ENCODE measurements around the gene EFEMP2.

Gene EFEMP2

DNA sequence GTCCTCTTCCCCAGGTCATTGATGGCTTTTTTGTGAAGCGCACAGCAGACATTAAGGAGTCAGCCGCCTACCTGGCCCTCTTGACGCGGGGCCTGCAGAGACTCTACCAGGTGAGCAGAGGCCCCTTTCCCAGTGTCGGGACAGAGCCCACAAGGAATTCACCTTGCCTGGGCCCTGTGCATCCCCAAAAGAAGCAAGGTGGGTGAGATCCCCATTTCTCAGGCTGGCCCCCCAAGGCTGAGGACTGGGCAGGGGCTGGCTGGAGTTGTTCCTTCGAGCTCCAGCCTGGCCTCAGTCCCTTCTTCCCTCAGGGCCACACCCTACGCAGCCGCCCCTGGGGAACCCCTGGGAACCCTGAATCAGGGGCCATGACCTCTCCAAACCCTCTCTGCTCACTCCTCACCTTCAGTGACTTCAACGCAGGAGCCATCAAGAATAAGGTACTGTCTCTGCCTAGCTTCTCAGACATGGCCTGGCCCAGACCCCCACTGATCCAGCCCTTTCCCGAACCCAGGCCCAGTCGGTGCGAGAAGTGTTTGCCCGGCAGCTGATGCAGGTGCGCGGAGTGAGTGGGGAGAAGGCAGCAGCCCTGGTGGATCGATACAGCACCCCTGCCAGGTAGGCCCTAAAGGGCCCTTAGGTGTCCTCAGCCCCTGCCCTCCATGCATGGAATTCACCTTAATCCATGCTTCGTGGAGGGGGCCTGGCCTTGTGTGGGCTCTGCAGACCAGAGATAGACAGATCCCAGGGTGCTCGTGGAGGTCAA is 7.7 kb downstream of the EFEMP2 start:
- TF ChIP-seq, protein P1, sequence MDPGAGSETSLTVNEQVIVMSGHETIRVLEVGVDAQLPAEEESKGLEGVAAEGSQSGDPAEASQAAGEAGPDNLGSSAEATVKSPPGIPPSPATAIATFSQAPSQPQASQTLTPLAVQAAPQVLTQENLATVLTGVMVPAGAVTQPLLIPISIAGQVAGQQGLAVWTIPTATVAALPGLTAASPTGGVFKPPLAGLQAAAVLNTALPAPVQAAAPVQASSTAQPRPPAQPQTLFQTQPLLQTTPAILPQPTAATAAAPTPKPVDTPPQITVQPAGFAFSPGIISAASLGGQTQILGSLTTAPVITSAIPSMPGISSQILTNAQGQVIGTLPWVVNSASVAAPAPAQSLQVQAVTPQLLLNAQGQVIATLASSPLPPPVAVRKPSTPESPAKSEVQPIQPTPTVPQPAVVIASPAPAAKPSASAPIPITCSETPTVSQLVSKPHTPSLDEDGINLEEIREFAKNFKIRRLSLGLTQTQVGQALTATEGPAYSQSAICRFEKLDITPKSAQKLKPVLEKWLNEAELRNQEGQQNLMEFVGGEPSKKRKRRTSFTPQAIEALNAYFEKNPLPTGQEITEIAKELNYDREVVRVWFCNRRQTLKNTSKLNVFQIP (CRISPR knock-in tag; IDR thresholded peaks at IDR 0.05; ENCODE audit: borderline replicate concordance, low read depth), result no peak
- TF ChIP-seq ARNTL (CRISPR knock-in tag; IDR thresholded peaks at IDR 0.05; ENCODE audit: borderline replicate concordance, low read depth) (no peak), ZNF70 (CRISPR knock-in tag; IDR thresholded peaks at IDR 0.05) (no peak), SNAI2 (CRISPR knock-in tag; IDR thresholded peaks at IDR 0.05) (no peak)
- ATAC-seq, result no peak

DNA sequence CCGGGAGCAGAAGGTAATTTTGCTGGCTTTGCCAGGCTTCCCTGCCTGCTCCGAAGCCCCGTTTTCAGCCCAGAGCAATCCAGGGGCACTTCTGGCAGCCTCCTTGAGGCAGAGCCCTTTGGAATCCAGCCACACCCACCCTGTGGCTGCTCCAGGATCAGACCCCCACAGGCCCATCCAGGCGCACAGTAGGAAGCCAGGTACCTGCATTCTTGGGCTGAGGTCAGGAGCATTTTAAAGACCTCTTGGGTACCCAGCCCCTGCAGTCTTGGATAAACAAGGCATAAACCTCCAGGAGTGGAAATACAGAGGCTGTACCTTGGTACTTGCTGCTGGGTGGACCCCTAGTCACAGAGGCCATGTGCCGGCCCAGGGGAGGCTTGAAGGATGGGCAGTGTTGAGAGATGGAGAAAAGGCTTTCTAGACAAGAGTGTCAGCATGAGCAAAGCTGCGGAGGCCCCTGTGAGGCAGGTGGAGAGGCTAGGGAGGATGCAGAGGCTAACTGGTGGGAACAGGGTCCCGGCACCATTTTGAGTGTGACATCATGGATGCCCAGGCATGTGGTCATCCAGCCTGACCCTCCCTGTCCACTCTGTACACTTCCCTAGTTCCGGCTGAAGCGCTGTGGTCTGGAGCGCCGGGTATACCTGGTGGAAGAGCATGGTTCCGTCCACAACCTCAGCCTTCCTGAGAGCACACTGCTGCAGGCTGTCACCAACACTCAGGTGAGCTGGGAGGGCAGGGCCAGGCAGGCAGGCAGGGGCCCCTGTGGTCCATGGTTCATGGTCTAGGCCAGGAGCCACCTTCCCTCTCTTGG is 8.5 kb downstream of the EFEMP2 start:
- TF ChIP-seq ISL1 (CRISPR knock-in tag; IDR thresholded peaks at IDR 0.05) (no peak), ARNTL (CRISPR knock-in tag; IDR thresholded peaks at IDR 0.05; ENCODE audit: borderline replicate concordance, low read depth) (no peak), OSR1 (CRISPR knock-in tag; IDR thresholded peaks at IDR 0.05) (no peak), BACH2 (CRISPR knock-in tag; IDR thresholded peaks at IDR 0.05; ENCODE audit: borderline replicate concordance) (no peak), TCF4 (CRISPR knock-in tag; IDR thresholded peaks at IDR 0.05; ENCODE audit: borderline replicate concordance) (no peak), ZNF8 (CRISPR knock-in tag; IDR thresholded peaks at IDR 0.05) (no peak), RARB (CRISPR knock-in tag; IDR thresholded peaks at IDR 0.05) (no peak), ZNF70 (CRISPR knock-in tag; IDR thresholded peaks at IDR 0.05) (no peak), TOX (CRISPR knock-in tag; IDR thresholded peaks at IDR 0.05; ENCODE audit: borderline replicate concordance) (no peak), ZNF565 (CRISPR knock-in tag; conservative IDR thresholded peaks at IDR 0.05; ENCODE audit: low read depth) (no peak), SNAI2 (CRISPR knock-in tag; IDR thresholded peaks at IDR 0.05) (no peak), PPARA (CRISPR knock-in tag; IDR thresholded peaks at IDR 0.05; ENCODE audit: borderline replicate concordance) (no peak), CSDC2 (CRISPR knock-in tag; IDR thresholded peaks at IDR 0.05) (no peak), ZC3H10 (CRISPR knock-in tag; IDR thresholded peaks at IDR 0.05) (no peak)
- TF ChIP-seq, protein P1 (CRISPR knock-in tag; IDR thresholded peaks at IDR 0.05; ENCODE audit: borderline replicate concordance, low read depth), result no peak
- TF ChIP-seq, protein P2, sequence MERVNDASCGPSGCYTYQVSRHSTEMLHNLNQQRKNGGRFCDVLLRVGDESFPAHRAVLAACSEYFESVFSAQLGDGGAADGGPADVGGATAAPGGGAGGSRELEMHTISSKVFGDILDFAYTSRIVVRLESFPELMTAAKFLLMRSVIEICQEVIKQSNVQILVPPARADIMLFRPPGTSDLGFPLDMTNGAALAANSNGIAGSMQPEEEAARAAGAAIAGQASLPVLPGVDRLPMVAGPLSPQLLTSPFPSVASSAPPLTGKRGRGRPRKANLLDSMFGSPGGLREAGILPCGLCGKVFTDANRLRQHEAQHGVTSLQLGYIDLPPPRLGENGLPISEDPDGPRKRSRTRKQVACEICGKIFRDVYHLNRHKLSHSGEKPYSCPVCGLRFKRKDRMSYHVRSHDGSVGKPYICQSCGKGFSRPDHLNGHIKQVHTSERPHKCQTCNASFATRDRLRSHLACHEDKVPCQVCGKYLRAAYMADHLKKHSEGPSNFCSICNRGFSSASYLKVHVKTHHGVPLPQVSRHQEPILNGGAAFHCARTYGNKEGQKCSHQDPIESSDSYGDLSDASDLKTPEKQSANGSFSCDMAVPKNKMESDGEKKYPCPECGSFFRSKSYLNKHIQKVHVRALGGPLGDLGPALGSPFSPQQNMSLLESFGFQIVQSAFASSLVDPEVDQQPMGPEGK (CRISPR knock-in tag; IDR thresholded peaks at IDR 0.05; ENCODE audit: borderline replicate concordance), result no peak
- TF ChIP-seq, protein P3, sequence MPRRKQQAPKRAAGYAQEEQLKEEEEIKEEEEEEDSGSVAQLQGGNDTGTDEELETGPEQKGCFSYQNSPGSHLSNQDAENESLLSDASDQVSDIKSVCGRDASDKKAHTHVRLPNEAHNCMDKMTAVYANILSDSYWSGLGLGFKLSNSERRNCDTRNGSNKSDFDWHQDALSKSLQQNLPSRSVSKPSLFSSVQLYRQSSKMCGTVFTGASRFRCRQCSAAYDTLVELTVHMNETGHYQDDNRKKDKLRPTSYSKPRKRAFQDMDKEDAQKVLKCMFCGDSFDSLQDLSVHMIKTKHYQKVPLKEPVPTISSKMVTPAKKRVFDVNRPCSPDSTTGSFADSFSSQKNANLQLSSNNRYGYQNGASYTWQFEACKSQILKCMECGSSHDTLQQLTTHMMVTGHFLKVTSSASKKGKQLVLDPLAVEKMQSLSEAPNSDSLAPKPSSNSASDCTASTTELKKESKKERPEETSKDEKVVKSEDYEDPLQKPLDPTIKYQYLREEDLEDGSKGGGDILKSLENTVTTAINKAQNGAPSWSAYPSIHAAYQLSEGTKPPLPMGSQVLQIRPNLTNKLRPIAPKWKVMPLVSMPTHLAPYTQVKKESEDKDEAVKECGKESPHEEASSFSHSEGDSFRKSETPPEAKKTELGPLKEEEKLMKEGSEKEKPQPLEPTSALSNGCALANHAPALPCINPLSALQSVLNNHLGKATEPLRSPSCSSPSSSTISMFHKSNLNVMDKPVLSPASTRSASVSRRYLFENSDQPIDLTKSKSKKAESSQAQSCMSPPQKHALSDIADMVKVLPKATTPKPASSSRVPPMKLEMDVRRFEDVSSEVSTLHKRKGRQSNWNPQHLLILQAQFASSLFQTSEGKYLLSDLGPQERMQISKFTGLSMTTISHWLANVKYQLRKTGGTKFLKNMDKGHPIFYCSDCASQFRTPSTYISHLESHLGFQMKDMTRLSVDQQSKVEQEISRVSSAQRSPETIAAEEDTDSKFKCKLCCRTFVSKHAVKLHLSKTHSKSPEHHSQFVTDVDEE (CRISPR knock-in tag; IDR thresholded peaks at IDR 0.05), result no peak
- TF ChIP-seq, protein P4, sequence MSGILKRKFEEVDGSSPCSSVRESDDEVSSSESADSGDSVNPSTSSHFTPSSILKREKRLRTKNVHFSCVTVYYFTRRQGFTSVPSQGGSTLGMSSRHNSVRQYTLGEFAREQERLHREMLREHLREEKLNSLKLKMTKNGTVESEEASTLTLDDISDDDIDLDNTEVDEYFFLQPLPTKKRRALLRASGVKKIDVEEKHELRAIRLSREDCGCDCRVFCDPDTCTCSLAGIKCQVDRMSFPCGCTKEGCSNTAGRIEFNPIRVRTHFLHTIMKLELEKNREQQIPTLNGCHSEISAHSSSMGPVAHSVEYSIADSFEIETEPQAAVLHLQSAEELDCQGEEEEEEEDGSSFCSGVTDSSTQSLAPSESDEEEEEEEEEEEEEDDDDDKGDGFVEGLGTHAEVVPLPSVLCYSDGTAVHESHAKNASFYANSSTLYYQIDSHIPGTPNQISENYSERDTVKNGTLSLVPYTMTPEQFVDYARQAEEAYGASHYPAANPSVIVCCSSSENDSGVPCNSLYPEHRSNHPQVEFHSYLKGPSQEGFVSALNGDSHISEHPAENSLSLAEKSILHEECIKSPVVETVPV (CRISPR knock-in tag; IDR thresholded peaks at IDR 0.05), result no peak
- no peak for ATAC-seq
